Adrenal gland (tissue), 12 donors: Measurements from ENCODE around the gene TMEM120B. TPM values are rescaled to one million over a fixed set of nuclear protein-coding genes. Genes with fewer than 3 reads are reported as not detected.

Experiments used
- DNase-seq, 7 donors: peaks; one replicate each; pipeline ENCODE4 v3.0.0-alpha.2; 2019 to 2020
- H3K27ac ChIP-seq, 5 donors: fragments of 200-600 bp; sonication (generic) in 4 of 5; 1 replicate in 3 of 5; 2 replicates in 2 of 5; pipeline versions ENCODE4 v1.5.1 to v1.8.0; 2016 to 2020; ENCODE audit warnings: mild to moderate bottlenecking in 1 of 5
- H3K27me3 ChIP-seq: fragments of 200-600 bp; 2 replicates; pipeline ENCODE4 v1.8.0; 2021
- H3K36me3 ChIP-seq, 2 donors: fragments of 200-600 bp; replicated peaks in 1 of 2; 1 replicate in 1 of 2; 2 replicates in 1 of 2; pipeline versions ENCODE4 v1.5.1 to v1.8.0; 2018 to 2022
- H3K4me1 ChIP-seq, 2 donors: fragments of 200-600 bp; replicated peaks in 1 of 2; 1 replicate in 1 of 2; 2 replicates in 1 of 2; pipeline versions ENCODE4 v1.5.1 to v1.8.0; 2018 to 2021
- H3K4me3 ChIP-seq, 4 donors: fragments of 200-600 bp; sonication (generic) in 3 of 4; one replicate each; pipeline ENCODE4 v1.5.1; 2016 to 2018
- H3K9me3 ChIP-seq, 3 donors: fragments of 200-600 bp; sonication (generic) in 1 of 3; replicated peaks in 1 of 3; 1 replicate in 2 of 3; 2 replicates in 1 of 3; pipeline versions ENCODE4 v1.5.1 to v1.8.0; 2016 to 2021
- CTCF ChIP-seq, 6 experiments: fragments of 450-650 bp in 4 of 6; fragments of 200-600 bp in 2 of 6; sonication (generic) in 1 of 6; IDR thresholded peaks; 1 replicate in 5 of 6; 2 replicates in 1 of 6; pipeline versions ENCODE4 v1.5.1 to v1.8.0; 2016 to 2021; ENCODE audit warnings: antibody characterized with exemption in 6 of 6, mild to moderate bottlenecking in 2 of 6, moderate library complexity in 1 of 6
- POLR2A ChIP-seq, 2 donors: fragments of 450-650 bp; IDR thresholded peaks; one replicate each; pipeline ENCODE4 v1.6.1; 2017; ENCODE audit warnings: antibody characterized with exemption in 2 of 2, mild to moderate bottlenecking in 2 of 2, moderate library complexity in 1 of 2
- WGBS, 4 donors: extraction: QIAGEN DNeasy Blood & Tissue Kit in 2 of 4; methylation state at CpG; one replicate each; pipeline versions ENCODE4 v1.1.5 to v1.1.7; 2013 to 2017; 5-methylcytosine and 5-hydroxymethylcytosine counted together
- intact Hi-C, 2 donors: fragments of 100-400 bp; cut with DNase I; formaldehyde crosslinking; loops; one replicate each; pipeline versions ENCODE4 v1.14.1 to v1.15.0; 2022 to 2023
- polyA plus RNA-seq, 3 donors: library from polyadenylated mRNA; stranded (reverse); fragments of 200-250 nt in 2 of 3; fragments of 350-450 nt in 1 of 3; fragmentation: Illumina TruSeq in 1 of 3; extraction: RNeasy Lipid Tissue Mini Kit (QIAGEN cat#74804) in 1 of 3; gene quantifications; one replicate each; pipeline ENCODE4 v1.2.3, GENCODE V29; 2013 to 2014
- total RNA-seq, 9 donors: library from RNA; depleted of rRNA in 4 of 9; stranded (reverse); fragments of >200 nt in 4 of 9; fragments of 120-200 nt in 1 of 9; fragmentation: NEBNext Ultra II Directional in 1 of 9; extraction: Animal tissue kit (Norgen Biotek cat#: 25700) in 1 of 9; gene quantifications; one replicate each; pipeline versions ENCODE4 v1.1.0 to v1.2.4, GENCODE V29; 2013 to 2023
- donor health status: healthy with polysubstance abuse.
- donor health status: Bipolar disorder and iron deficiency.
- donor health status: DM: yes; HTN: yes; CAD: no.
- donor health status: DM: no; HTN: no; CAD: no.
- donor health status: DM: no; HTN: no; CAD: no.
- donor health status: DM: yes; HTN: yes; CAD: no.

The TMEM120B gene
- total and polyA plus RNA-seq, 12 donors = 4.6 to 19.7 (median 8.7) TPM

DNA sequence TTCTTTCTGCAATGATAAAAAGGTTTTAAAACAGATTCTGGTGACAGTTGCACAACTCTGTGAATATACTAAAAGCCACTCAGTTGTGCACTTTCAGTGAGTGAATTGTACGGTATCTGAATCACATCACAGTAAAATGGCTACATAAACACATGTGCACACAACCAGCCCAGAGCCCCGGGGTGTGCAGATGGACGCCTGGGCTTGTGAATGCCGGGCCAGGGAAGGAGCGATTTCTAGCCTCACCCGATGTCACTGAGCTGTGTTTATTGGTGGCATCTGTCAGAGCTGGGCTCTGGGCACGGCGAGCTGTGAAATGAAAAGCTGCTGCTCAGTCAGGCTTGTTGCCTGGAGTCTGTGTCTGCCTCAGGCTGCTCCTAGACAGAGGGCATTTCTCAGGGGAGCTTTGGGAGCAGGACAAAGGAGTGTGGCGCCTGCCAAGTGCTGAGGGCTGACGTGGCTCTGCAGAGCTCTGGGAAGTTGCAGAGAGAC is 55.0 kb downstream of the TMEM120B start:
- H3K9me3 ChIP-seq = no peaks in the 10 kb centered on the region
- peaks cover 9 to 16% of the 10 kb centered on the region in 2 donors for H3K4me1 ChIP-seq
- DNase-seq = peak in 1 of 7 donors; percentile 81
- no peaks in the 10 kb centered on the region for H3K36me3 ChIP-seq
- H3K27ac ChIP-seq = peak overlapping the region in 2 of 5 donors; percentile 17 to 56
- H3K4me3 ChIP-seq = no peak overlapping the region
- 62 to 93% (median 80%) methylated on average over 7 to 10 of the region's 10 CpGs for WGBS, 4 donors
- intact Hi-C loops = no loop called here
- no peaks in the 10 kb centered on the region for H3K27me3 ChIP-seq
- TF ChIP-seq POLR2A (IDR thresholded peaks at IDR 0.05) (no peak), CTCF (IDR thresholded peaks at IDR 0.05) (no peak)

DNA sequence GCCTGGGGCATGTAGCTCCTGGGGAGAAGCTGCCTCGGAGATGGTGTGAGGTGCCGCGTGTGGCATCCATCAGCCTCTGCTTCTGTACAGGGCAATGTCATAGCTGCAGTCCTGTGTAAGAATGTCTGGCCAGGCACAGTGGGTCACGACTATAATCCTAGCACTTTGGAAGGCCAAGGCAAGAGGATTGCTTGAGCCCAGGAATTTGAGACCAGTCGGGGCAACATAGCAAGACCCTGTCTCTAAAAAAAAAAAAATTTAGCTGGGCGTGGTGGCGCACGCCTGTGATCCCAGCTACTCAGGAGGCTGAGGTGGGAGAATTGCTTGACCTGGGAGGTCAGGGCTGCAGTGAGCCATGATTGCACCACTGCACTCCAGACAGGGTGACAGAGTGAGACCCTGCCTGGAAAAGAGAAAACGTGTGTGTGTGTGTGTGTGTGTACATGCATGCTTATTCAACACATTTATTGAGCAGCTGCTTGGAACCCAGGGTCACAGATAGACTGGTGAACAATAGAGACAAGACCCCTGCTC is 56.8 kb downstream of the TMEM120B start:
- peak overlapping the region in 2 of 5 donors; percentile 43 to 56 for H3K27ac ChIP-seq
- peak in 1 of 7 donors; percentile 26 for DNase-seq
- intact Hi-C loops = no loop called here
- H3K4me1 ChIP-seq = peaks cover 9 to 22% of the 10 kb centered on the region in 2 donors
- TF ChIP-seq POLR2A (IDR thresholded peaks at IDR 0.05) (no peak), CTCF (IDR thresholded peaks at IDR 0.05) (no peak)
- H3K36me3 ChIP-seq = no peaks in the 10 kb centered on the region
- WGBS, 4 donors = 84 to 91% (median 85%) methylated on average over 9 of the region's 9 CpGs
- H3K27me3 ChIP-seq = no peaks in the 10 kb centered on the region
- no peaks in the 10 kb centered on the region for H3K9me3 ChIP-seq
- H3K4me3 ChIP-seq = no peak overlapping the region

DNA sequence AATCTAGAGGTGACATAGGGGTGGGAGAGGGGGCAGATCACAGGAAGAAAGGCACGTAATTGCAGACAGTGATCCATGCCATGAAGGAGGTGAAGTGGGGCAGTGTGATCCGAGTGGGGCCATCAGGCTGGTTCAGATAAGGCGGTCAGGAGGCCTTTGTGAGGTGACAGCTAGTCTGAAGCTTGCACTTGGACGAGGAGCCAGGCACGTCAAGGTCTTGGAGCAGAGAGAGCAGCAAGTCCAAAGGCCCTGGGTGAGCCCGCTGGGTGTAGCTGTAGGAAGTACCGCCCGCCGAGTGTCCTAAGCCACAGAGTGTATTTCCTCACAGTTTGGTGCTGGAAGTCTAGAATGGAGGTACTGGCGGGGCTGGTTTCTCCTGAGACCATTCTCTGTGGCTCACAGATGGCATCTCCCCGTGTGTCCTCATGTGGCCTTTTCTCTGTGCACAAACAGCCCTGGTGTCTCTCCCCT is 57.3 kb downstream of the TMEM120B start:
- no peaks in the 10 kb centered on the region for H3K9me3 ChIP-seq
- 39 to 65% (median 51%) methylated on average over 8 to 11 of the region's 11 CpGs for WGBS, 4 donors
- peak; percentile 68 to 92 (median 80) for DNase-seq
- H3K27me3 ChIP-seq = no peaks in the 10 kb centered on the region
- peaks cover 9 to 22% of the 10 kb centered on the region in 2 donors for H3K4me1 ChIP-seq
- no peaks in the 10 kb centered on the region for H3K36me3 ChIP-seq
- peak overlapping the region in 2 of 5 donors; percentile 43 to 56 for H3K27ac ChIP-seq
- TF ChIP-seq POLR2A (IDR thresholded peaks at IDR 0.05) (peak in 1 of 2 donors; percentile 43), CTCF (IDR thresholded peaks at IDR 0.05) (no peak)
- H3K4me3 ChIP-seq = no peak overlapping the region
- intact Hi-C loops = no loop called here

DNA sequence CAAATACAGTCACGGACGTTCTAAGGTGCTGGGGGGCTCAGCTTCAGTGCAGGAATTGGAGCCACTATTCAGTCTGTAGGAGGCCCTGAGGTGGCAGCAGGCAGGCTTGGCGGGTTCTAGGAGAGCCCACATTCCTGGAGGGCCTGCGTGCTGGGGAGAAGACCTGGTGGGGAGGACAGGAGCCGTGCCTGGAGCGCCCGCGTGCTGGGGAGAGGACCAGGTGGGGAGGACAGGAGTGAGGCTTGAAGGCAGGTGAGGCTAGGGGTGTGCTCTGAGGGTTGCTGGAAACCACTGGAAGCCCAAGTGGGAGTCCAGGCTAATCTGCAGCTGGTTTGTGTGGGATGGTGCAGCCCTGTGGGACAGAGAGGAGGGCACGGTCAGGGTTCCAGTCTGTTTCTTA is 57.8 kb downstream of the TMEM120B start:
- H3K4me1 ChIP-seq = peaks cover 9 to 22% of the 10 kb centered on the region in 2 donors
- intact Hi-C loops = no loop called here

More for the DNA sequence above, 57.8 kb downstream of the TMEM120B start:
- WGBS, 4 donors = 71 to 92% (median 81%) methylated on average over 8 to 9 of the region's 9 CpGs
- no peak overlapping the region for H3K4me3 ChIP-seq
- no peaks in the 10 kb centered on the region for H3K9me3 ChIP-seq
- no peak for DNase-seq
- no peaks in the 10 kb centered on the region for H3K27me3 ChIP-seq
- no peak for TF ChIP-seq CTCF (IDR thresholded peaks at IDR 0.05)
- no peak for TF ChIP-seq POLR2A (IDR thresholded peaks at IDR 0.05)
- no peaks in the 10 kb centered on the region for H3K36me3 ChIP-seq
- peak overlapping the region in 2 of 5 donors; percentile 43 to 56 for H3K27ac ChIP-seq
